Sigmoid colon (tissue), 4 donors: Measurements from ENCODE around the gene KAT2A.

Experiments used
- CTCF ChIP-seq, 4 experiments: fragments of 450-650 bp in 3 of 4; fragments of 200-600 bp in 1 of 4; IDR thresholded peaks; one replicate each; pipeline ENCODE4 v1.5.1; 2016 to 2019; ENCODE audit warnings: antibody characterized with exemption in 4 of 4, mild to moderate bottlenecking in 3 of 4, moderate library complexity in 2 of 4
- EP300 ChIP-seq, 4 donors: sonication (generic); formaldehyde crosslinking; IDR thresholded peaks; one replicate each; pipeline ENCODE4 v1.6.1; 2017; ENCODE audit warnings: antibody characterized with exemption in 4 of 4
- POLR2AphosphoS5 ChIP-seq, 4 donors: sonication (generic); formaldehyde crosslinking; IDR thresholded peaks; one replicate each; pipeline ENCODE4 v1.6.1; 2017; ENCODE audit warnings: antibody characterized with exemption in 4 of 4

- no peak for TF ChIP-seq CTCF (IDR thresholded peaks at IDR 0.05)
- TF ChIP-seq EP300 (IDR thresholded peaks at IDR 0.05), result no peak
- no peak for TF ChIP-seq POLR2AphosphoS5 (IDR thresholded peaks at IDR 0.05)
Measured at GRCh38 chr17:42129109-42129837, 8.1 kb upstream of the KAT2A start.
